Neuron (in vitro differentiated cells): ENCODE measurements around the gene RGS7.
"Not testable (repeated sequence)": the region's sequence is repeated elsewhere in the genome, so short reads cannot be mapped to it uniquely, and the experiment has no call there.

ENCODE experiments used
- H2AFZ ChIP-seq: one replicate; pipeline ENCODE4 v1.6.1; 2013; ENCODE audit warnings: low read depth, mild to moderate bottlenecking, inconsistent platforms, low read length, moderate library complexity
- H3K27me3 ChIP-seq: one replicate; pipeline ENCODE4 v1.6.1; 2013; ENCODE audit warnings: low read length; ENCODE audit not compliant: insufficient read depth
- H3K36me3 ChIP-seq: one replicate; pipeline ENCODE4 v1.6.1; 2013; ENCODE audit warnings: low read length; ENCODE audit not compliant: insufficient read depth
- H3K4me1 ChIP-seq: one replicate; pipeline ENCODE4 v1.6.1; 2013; ENCODE audit warnings: low read length; ENCODE audit not compliant: insufficient read depth
- H3K4me3 ChIP-seq: 2 replicates; pipeline ENCODE4 v1.5.1; 2013; ENCODE audit warnings: mild to moderate bottlenecking, low read length, moderate library complexity
- H3K9me3 ChIP-seq: one replicate; pipeline ENCODE4 v1.6.1; 2013; ENCODE audit warnings: low read length

Gene RGS7

GRCh38 chr1:240987928-240988327 is 369.1 kb downstream of the RGS7 start:
- Histone ChIP-seq H3K9me3 (no peaks in the 10 kb centered on the region), H3K4me1 (no peaks in the 10 kb centered on the region), H3K27me3 (no peaks in the 10 kb centered on the region), H2AFZ (no peak overlapping the region), H3K36me3 (no peaks in the 10 kb centered on the region), H3K4me3 (no peak overlapping the region)

GRCh38 chr1:240985081-240985480 is 371.9 kb downstream of the RGS7 start:
- Histone ChIP-seq H3K27me3 (no peaks in the 10 kb centered on the region), H2AFZ (no peak overlapping the region), H3K4me1 (no peaks in the 10 kb centered on the region), H3K9me3 (no peaks in the 10 kb centered on the region), H3K36me3 (no peaks in the 10 kb centered on the region), H3K4me3 (no peak overlapping the region)

- Histone ChIP-seq H3K4me3 (no peak overlapping the region), H3K9me3 (no peaks in the 10 kb centered on the region), H2AFZ (no peak overlapping the region), H3K27me3 (no peaks in the 10 kb centered on the region), H3K4me1 (no peaks in the 10 kb centered on the region), H3K36me3 (no peaks in the 10 kb centered on the region)
Observed at GRCh38 chr1:240980342-240980741, 376.7 kb downstream of the RGS7 start.

- no peaks in the 10 kb centered on the region for H3K27me3 ChIP-seq
Observed at GRCh38 chr1:240976685-240977084, 380.3 kb downstream of the RGS7 start.

GRCh38 chr1:240973875-240974274 is 383.1 kb downstream of the RGS7 start:
- Histone ChIP-seq H3K4me1 (no peaks in the 10 kb centered on the region), H3K36me3 (no peaks in the 10 kb centered on the region), H2AFZ (no peak overlapping the region), H3K9me3 (no peaks in the 10 kb centered on the region), H3K4me3 (no peak overlapping the region), H3K27me3 (no peaks in the 10 kb centered on the region)

More at GRCh38 chr1:240976685-240977084, 380.3 kb downstream of the RGS7 start:
- no peaks in the 10 kb centered on the region for H3K36me3 ChIP-seq
- H3K9me3 ChIP-seq, result no peaks in the 10 kb centered on the region
- no peak overlapping the region for H3K4me3 ChIP-seq
- H3K4me1 ChIP-seq, result no peaks in the 10 kb centered on the region
- no peak overlapping the region for H2AFZ ChIP-seq

GRCh38 chr1:240972059-240972458 is 384.9 kb downstream of the RGS7 start:
- not testable (repeated sequence) for H3K9me3 ChIP-seq, H3K36me3 ChIP-seq, H3K4me1 ChIP-seq, H3K4me3 ChIP-seq, H3K27me3 ChIP-seq, H2AFZ ChIP-seq

GRCh38 chr1:240970253-240970652 is 386.8 kb downstream of the RGS7 start:
- Histone ChIP-seq H3K27me3 (no peaks in the 10 kb centered on the region), H3K9me3 (no peaks in the 10 kb centered on the region), H2AFZ (no peak overlapping the region), H3K4me3 (no peak overlapping the region), H3K36me3 (no peaks in the 10 kb centered on the region), H3K4me1 (no peaks in the 10 kb centered on the region)

GRCh38 chr1:240968864-240969263 is 388.1 kb downstream of the RGS7 start:
- H3K36me3 ChIP-seq, result no peaks in the 10 kb centered on the region
- H3K4me3 ChIP-seq, result no peak overlapping the region
- no peaks in the 10 kb centered on the region for H3K27me3 ChIP-seq
- H2AFZ ChIP-seq, result no peak overlapping the region
- H3K4me1 ChIP-seq, result no peaks in the 10 kb centered on the region
- no peaks in the 10 kb centered on the region for H3K9me3 ChIP-seq

GRCh38 chr1:240967070-240967724 is 389.8 kb downstream of the RGS7 start:
- Histone ChIP-seq H3K4me1 (no peaks in the 10 kb centered on the region), H3K4me3 (no peak overlapping the region), H2AFZ (no peak overlapping the region), H3K9me3 (no peaks in the 10 kb centered on the region), H3K27me3 (no peaks in the 10 kb centered on the region), H3K36me3 (no peaks in the 10 kb centered on the region)

- no peaks in the 10 kb centered on the region for H3K9me3 ChIP-seq
- no peaks in the 10 kb centered on the region for H3K27me3 ChIP-seq
- no peaks in the 10 kb centered on the region for H3K36me3 ChIP-seq
- H3K4me3 ChIP-seq, result no peak overlapping the region
- H2AFZ ChIP-seq, result no peak overlapping the region
- no peaks in the 10 kb centered on the region for H3K4me1 ChIP-seq
Observed at GRCh38 chr1:240965581-240966091, 391.4 kb downstream of the RGS7 start.

- Histone ChIP-seq H3K27me3 (no peaks in the 10 kb centered on the region), H3K4me1 (no peaks in the 10 kb centered on the region), H3K9me3 (no peaks in the 10 kb centered on the region), H3K36me3 (no peaks in the 10 kb centered on the region), H3K4me3 (no peak overlapping the region), H2AFZ (no peak overlapping the region)
Observed at GRCh38 chr1:240962086-240962485, 394.9 kb downstream of the RGS7 start.

- Histone ChIP-seq H3K36me3 (no peaks in the 10 kb centered on the region), H2AFZ (no peak overlapping the region), H3K27me3 (no peaks in the 10 kb centered on the region), H3K9me3 (no peaks in the 10 kb centered on the region), H3K4me3 (no peak overlapping the region), H3K4me1 (no peaks in the 10 kb centered on the region)
Observed at GRCh38 chr1:240956424-240956823, 400.6 kb downstream of the RGS7 start.

GRCh38 chr1:240956020-240956419 is 401.0 kb downstream of the RGS7 start:
- H2AFZ ChIP-seq, result no peak overlapping the region
- no peaks in the 10 kb centered on the region for H3K27me3 ChIP-seq
- no peak overlapping the region for H3K4me3 ChIP-seq
- no peaks in the 10 kb centered on the region for H3K36me3 ChIP-seq
- H3K9me3 ChIP-seq, result no peaks in the 10 kb centered on the region
- no peaks in the 10 kb centered on the region for H3K4me1 ChIP-seq
